HepG2 (cell line): ENCODE measurements around the gene WASF1. TPM values are rescaled to one million over a fixed set of nuclear protein-coding genes. Genes with fewer than 3 reads are reported as not detected.

Experiments
- ATAC-seq: fragments of 200-7000 bp; cut with Tn5 transposase; 3 replicates; pipeline ENCODE4 v1.9.1; 2020; ENCODE audit warnings: mild to moderate bottlenecking, moderate library complexity
- BruUV-seq: library from RNA; stranded (reverse); fragments of 400-500 nt; replicated peaks from 2 replicates; lab custom pipeline; 2021; lab: Mats Ljungman, UMichigan
- CTCF ChIA-PET: fragments of 300-600 bp; formaldehyde crosslinking; extraction: SDS; loops from one replicate; lab custom pipeline; 2021; ENCODE audit warnings: low total read pairs, inconsistent platforms, low intra/inter-chr PET ratio; lab: Yijun Ruan, JAX
- POLR2A ChIA-PET: fragments of 350-600 bp; sonication (Branson Sonifier 250); formaldehyde crosslinking; loops from one replicate; lab custom pipeline; 2020; ENCODE audit warnings: antibody characterized with exemption, inconsistent platforms; lab: Yijun Ruan, JAX
- DNase-seq: peaks from one replicate; pipeline ENCODE4 v3.0.0-alpha.2; 2015; ENCODE audit warnings: low spot score
- FAIRE-seq: peaks from 3 replicates; lab custom pipeline; 2011; peaks lifted over from hg19 to GRCh38; lab: Jason Lieb, UNC
- H2AFZ ChIP-seq: one replicate; pipeline ENCODE4 v1.6.1; 2011; ENCODE audit warnings: low read length, inconsistent platforms
- H3K27ac ChIP-seq: fragments of 300-600 bp; 3 replicates; pipeline ENCODE4 v1.8.0; 2011; ENCODE audit warnings: mixed run types, mild to moderate bottlenecking, mixed read lengths, low read length, inconsistent platforms; ENCODE audit not compliant: insufficient read depth; ENCODE audit errors: extremely low read length
- H3K27me3 ChIP-seq, 2 experiments: fragments of 200-600 bp in 1 of 2; 2 replicates in 1 of 2; 3 replicates in 1 of 2; pipeline versions ENCODE4 v1.6.0 to v1.8.0; 2011; ENCODE audit warnings: low read length in 2 of 2, mild to moderate bottlenecking in 2 of 2, moderate library complexity in 2 of 2, inconsistent platforms in 1 of 2; ENCODE audit not compliant: insufficient read depth in 2 of 2, control insufficient read depth in 1 of 2
- H3K36me3 ChIP-seq, 2 experiments: fragments of 200-600 bp in 1 of 2; replicated peaks in 1 of 2; 2 replicates in 1 of 2; 3 replicates in 1 of 2; pipeline versions ENCODE4 v1.5.1 to v1.8.0; 2011; ENCODE audit warnings: low read length in 2 of 2, inconsistent platforms in 1 of 2; ENCODE audit not compliant: insufficient read depth in 2 of 2, control insufficient read depth in 1 of 2
- H3K4me1 ChIP-seq: 2 replicates; pipeline ENCODE4 v1.5.1; 2012; ENCODE audit warnings: low read length, inconsistent platforms; ENCODE audit not compliant: insufficient read depth
- H3K4me2 ChIP-seq: 2 replicates; pipeline ENCODE4 v1.6.0; 2011; ENCODE audit warnings: low read depth, low read length, inconsistent platforms
- H3K4me3 ChIP-seq, 3 experiments: fragments of 200-600 bp in 1 of 3; sonication (generic), shearing (Covaris generic) in 1 of 3; replicated peaks in 1 of 3; 2 replicates each; pipeline ENCODE4 v1.5.1; 2011 to 2016; ENCODE audit warnings: low read length in 3 of 3, inconsistent platforms in 2 of 3, low read depth in 2 of 3, mild to moderate bottlenecking in 2 of 3, control low read depth in 1 of 3, mixed read lengths in 1 of 3; ENCODE audit not compliant: insufficient read depth in 1 of 3
- H3K79me2 ChIP-seq: one replicate; pipeline ENCODE4 v1.6.1; 2011; ENCODE audit warnings: low read length, inconsistent platforms; ENCODE audit not compliant: insufficient read depth
- H3K9ac ChIP-seq: 2 replicates; pipeline ENCODE4 v1.6.0; 2011; ENCODE audit warnings: mild to moderate bottlenecking, low read depth, low read length, inconsistent platforms; ENCODE audit not compliant: insufficient read depth
- H3K9me3 ChIP-seq: 2 replicates; pipeline ENCODE4 v1.5.1; 2012; ENCODE audit warnings: mild to moderate bottlenecking, low read length
- H4K20me1 ChIP-seq: 2 replicates; pipeline ENCODE4 v1.6.0; 2011; ENCODE audit warnings: inconsistent platforms, mild to moderate bottlenecking, low read length, moderate library complexity; ENCODE audit not compliant: insufficient read depth
- CCAR2 ChIP-seq: fragments of 200-400 bp; formaldehyde crosslinking; optimal IDR thresholded peaks from 2 replicates; pipeline ENCODE3; 2018; ENCODE audit warnings: low read depth, mild to moderate bottlenecking, low read length, moderate library complexity
- DNMT1 ChIP-seq: sonication (generic); formaldehyde crosslinking; IDR thresholded peaks from 2 replicates; pipeline ENCODE4 v1.5.1; 2020; ENCODE audit warnings: mild to moderate bottlenecking, missing genetic modification reagents
- TARDBP ChIP-seq: sonication (generic); formaldehyde crosslinking; IDR thresholded peaks from 2 replicates; pipeline ENCODE4 v1.8.0; 2022; ENCODE audit warnings: mild to moderate bottlenecking, missing genetic modification reagents
- TMF1 ChIP-seq: sonication (generic); formaldehyde crosslinking; IDR thresholded peaks from 2 replicates; pipeline ENCODE4 v1.8.1; 2022; ENCODE audit warnings: low read depth, missing genetic modification reagents
- ZNF790 ChIP-seq: sonication (generic); formaldehyde crosslinking; IDR thresholded peaks from 2 replicates; pipeline ENCODE4 v1.8.0; 2022; ENCODE audit warnings: missing genetic modification reagents, mild to moderate bottlenecking, borderline replicate concordance
- WGBS: methylation state at CpG from one replicate; pipeline ENCODE4 v1.1.6; 2017; ENCODE audit warnings: low lambda C conversion rate; 5-methylcytosine and 5-hydroxymethylcytosine counted together
- in situ Hi-C: cut with HindIII; loops from 2 replicates; pipeline ENCODE4 v1.10.0; 2017; ENCODE audit warnings: low pct_unique_long_range_greater_than_20kb; ENCODE audit not compliant: extremely low pct_ligation_motif_present
- intact Hi-C: fragments of 100-400 bp; cut with micrococcal nuclease; formaldehyde crosslinking; loops from one replicate; pipeline ENCODE4 v1.10.0; 2022; ENCODE audit not compliant: unreplicated experiment
- polyA plus RNA-seq, 8 experiments: library from polyadenylated mRNA; depleted of rRNA in 3 of 8; stranded (reverse) in 7 of 8; unstranded in 1 of 8; fragments of >200 nt; fragmentation: Illumina TruSeq in 4 of 8; extraction: Trizol in 4 of 8; gene quantifications; 2 replicates each; pipeline versions ENCODE4 v1.2.1 to v1.2.3, GENCODE V29; 2011 to 2016; ENCODE audit warnings: low read depth in 4 of 8, missing spikeins in 1 of 8, mixed read lengths in 1 of 8; ENCODE audit not compliant: insufficient read depth in 1 of 8
- total RNA-seq, 5 experiments: library from RNA; depleted of rRNA; stranded (reverse); fragments of >200 nt; fragmentation: Illumina TruSeq; extraction: Trizol; gene quantifications; 2 replicates each; pipeline ENCODE4 v1.2.3, GENCODE V29; 2016; ENCODE audit warnings: low read depth in 1 of 5
- TF ChIP-seq, protein P1 (sequence below), 2 experiments: sonication (generic) in 1 of 2; formaldehyde crosslinking in 1 of 2; IDR thresholded peaks; 2 replicates each; pipeline versions ENCODE4 v1.4.0 to v1.6.1; 2016 to 2020; ENCODE audit warnings: borderline replicate concordance in 1 of 2, low read depth in 1 of 2, mild to moderate bottlenecking in 1 of 2, missing genetic modification reagents in 1 of 2
- TF ChIP-seq, protein P2 (sequence below): fragments of 450-650 bp; IDR thresholded peaks from 2 replicates; pipeline ENCODE4 v1.6.1; 2016
- TF ChIP-seq, protein P3 (sequence below): sonication (generic); formaldehyde crosslinking; IDR thresholded peaks from 2 replicates; pipeline ENCODE4 v1.4.0; 2020; ENCODE audit warnings: missing genetic modification reagents, borderline replicate concordance
- TF ChIP-seq, protein P4 (sequence below): sonication (generic); formaldehyde crosslinking; IDR thresholded peaks from 2 replicates; pipeline ENCODE4 v1.8.0; 2022; ENCODE audit warnings: mild to moderate bottlenecking, missing genetic modification reagents; ENCODE audit not compliant: insufficient replicate concordance
- TF ChIP-seq, protein P5 (sequence below): IDR thresholded peaks from 2 replicates; pipeline ENCODE4 v1.6.1; 2016; ENCODE audit warnings: missing biosample characterization, missing genetic modification reagents, low read depth

Gene WASF1
- total and polyA plus RNA-seq, 2 of the 13 experiments (the other 11 are each of a cell fraction or from before 2014, with no cell fraction given): 8.5 to 17.3 TPM

DNA sequence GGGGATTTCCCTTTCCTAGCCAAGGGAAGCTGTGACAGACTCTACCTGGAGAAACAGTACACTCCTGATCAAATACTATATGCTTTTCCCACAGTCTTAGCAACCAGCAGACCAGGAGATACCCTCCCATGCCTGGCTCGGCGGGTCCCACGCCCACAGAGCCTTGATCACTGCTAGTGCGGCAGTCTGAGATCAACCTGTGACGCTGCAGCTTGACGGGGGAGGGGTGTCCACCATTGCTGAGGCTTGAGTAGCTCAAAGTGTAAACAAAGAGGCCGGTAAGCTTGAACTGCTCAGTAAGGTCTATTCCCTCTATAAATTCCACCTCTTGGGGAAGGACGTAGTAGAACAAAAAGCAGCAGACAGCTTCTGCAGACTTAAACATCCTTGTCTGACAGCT is 63.2 kb downstream of the WASF1 start:
- Histone ChIP-seq H3K4me3 (no peak overlapping the region), H3K36me3 (no peaks in the 10 kb centered on the region), H4K20me1 (no peaks in the 10 kb centered on the region), H3K79me2 (no peaks in the 10 kb centered on the region), H3K27ac (no peak overlapping the region), H3K9ac (no peak overlapping the region), H2AFZ (no peak overlapping the region), H3K4me1 (no peaks in the 10 kb centered on the region), H3K9me3 (no peaks in the 10 kb centered on the region), H3K4me2 (no peak overlapping the region), H3K27me3 (no peaks in the 10 kb centered on the region)
- ChIA-PET CTCF (no interaction called here), POLR2A (no interaction called here)
- DNase-seq: no peak
- 89% methylated on average over 5 of the region's 8 CpGs for WGBS
- intact Hi-C loops (no loop called here), in situ Hi-C loops (no loop called here)
- BruUV-seq: no TSS peak
- ATAC-seq: no peak
- no peak for FAIRE-seq
- TF ChIP-seq, protein P1, sequence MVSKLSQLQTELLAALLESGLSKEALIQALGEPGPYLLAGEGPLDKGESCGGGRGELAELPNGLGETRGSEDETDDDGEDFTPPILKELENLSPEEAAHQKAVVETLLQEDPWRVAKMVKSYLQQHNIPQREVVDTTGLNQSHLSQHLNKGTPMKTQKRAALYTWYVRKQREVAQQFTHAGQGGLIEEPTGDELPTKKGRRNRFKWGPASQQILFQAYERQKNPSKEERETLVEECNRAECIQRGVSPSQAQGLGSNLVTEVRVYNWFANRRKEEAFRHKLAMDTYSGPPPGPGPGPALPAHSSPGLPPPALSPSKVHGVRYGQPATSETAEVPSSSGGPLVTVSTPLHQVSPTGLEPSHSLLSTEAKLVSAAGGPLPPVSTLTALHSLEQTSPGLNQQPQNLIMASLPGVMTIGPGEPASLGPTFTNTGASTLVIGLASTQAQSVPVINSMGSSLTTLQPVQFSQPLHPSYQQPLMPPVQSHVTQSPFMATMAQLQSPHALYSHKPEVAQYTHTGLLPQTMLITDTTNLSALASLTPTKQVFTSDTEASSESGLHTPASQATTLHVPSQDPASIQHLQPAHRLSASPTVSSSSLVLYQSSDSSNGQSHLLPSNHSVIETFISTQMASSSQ (IDR thresholded peaks at IDR 0.05; ENCODE audit: low read depth): no peak
- TF ChIP-seq, protein P1 (CRISPR knock-in tag; IDR thresholded peaks at IDR 0.05; ENCODE audit: borderline replicate concordance): no peak
- TF ChIP-seq, protein P2, sequence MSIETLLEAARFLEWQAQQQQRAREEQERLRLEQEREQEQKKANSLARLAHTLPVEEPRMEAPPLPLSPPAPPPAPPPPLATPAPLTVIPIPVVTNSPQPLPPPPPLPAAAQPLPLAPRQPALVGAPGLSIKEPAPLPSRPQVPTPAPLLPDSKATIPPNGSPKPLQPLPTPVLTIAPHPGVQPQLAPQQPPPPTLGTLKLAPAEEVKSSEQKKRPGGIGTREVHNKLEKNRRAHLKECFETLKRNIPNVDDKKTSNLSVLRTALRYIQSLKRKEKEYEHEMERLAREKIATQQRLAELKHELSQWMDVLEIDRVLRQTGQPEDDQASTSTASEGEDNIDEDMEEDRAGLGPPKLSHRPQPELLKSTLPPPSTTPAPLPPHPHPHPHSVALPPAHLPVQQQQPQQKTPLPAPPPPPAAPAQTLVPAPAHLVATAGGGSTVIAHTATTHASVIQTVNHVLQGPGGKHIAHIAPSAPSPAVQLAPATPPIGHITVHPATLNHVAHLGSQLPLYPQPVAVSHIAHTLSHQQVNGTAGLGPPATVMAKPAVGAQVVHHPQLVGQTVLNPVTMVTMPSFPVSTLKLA: no peak
- TF ChIP-seq CCAR2: no peak
- no peak for TF ChIP-seq DNMT1
- TF ChIP-seq TARDBP: no peak
- no peak for TF ChIP-seq TMF1 (CRISPR knock-in tag)
- TF ChIP-seq, protein P3, sequence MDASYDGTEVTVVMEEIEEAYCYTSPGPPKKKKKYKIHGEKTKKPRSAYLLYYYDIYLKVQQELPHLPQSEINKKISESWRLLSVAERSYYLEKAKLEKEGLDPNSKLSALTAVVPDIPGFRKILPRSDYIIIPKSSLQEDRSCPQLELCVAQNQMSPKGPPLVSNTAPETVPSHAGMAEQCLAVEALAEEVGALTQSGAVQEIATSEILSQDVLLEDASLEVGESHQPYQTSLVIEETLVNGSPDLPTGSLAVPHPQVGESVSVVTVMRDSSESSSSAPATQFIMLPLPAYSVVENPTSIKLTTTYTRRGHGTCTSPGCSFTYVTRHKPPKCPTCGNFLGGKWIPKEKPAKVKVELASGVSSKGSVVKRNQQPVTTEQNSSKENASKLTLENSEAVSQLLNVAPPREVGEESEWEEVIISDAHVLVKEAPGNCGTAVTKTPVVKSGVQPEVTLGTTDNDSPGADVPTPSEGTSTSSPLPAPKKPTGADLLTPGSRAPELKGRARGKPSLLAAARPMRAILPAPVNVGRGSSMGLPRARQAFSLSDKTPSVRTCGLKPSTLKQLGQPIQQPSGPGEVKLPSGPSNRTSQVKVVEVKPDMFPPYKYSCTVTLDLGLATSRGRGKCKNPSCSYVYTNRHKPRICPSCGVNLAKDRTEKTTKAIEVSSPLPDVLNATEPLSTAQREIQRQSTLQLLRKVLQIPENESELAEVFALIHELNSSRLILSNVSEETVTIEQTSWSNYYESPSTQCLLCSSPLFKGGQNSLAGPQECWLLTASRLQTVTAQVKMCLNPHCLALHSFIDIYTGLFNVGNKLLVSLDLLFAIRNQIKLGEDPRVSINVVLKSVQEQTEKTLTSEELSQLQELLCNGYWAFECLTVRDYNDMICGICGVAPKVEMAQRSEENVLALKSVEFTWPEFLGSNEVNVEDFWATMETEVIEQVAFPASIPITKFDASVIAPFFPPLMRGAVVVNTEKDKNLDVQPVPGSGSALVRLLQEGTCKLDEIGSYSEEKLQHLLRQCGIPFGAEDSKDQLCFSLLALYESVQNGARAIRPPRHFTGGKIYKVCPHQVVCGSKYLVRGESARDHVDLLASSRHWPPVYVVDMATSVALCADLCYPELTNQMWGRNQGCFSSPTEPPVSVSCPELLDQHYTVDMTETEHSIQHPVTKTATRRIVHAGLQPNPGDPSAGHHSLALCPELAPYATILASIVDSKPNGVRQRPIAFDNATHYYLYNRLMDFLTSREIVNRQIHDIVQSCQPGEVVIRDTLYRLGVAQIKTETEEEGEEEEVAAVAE (CRISPR knock-in tag): no peak
- TF ChIP-seq, protein P4, sequence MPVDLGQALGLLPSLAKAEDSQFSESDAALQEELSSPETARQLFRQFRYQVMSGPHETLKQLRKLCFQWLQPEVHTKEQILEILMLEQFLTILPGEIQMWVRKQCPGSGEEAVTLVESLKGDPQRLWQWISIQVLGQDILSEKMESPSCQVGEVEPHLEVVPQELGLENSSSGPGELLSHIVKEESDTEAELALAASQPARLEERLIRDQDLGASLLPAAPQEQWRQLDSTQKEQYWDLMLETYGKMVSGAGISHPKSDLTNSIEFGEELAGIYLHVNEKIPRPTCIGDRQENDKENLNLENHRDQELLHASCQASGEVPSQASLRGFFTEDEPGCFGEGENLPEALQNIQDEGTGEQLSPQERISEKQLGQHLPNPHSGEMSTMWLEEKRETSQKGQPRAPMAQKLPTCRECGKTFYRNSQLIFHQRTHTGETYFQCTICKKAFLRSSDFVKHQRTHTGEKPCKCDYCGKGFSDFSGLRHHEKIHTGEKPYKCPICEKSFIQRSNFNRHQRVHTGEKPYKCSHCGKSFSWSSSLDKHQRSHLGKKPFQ (CRISPR knock-in tag): no peak
- TF ChIP-seq ZNF790 (CRISPR knock-in tag): no peak
- TF ChIP-seq, protein P5, sequence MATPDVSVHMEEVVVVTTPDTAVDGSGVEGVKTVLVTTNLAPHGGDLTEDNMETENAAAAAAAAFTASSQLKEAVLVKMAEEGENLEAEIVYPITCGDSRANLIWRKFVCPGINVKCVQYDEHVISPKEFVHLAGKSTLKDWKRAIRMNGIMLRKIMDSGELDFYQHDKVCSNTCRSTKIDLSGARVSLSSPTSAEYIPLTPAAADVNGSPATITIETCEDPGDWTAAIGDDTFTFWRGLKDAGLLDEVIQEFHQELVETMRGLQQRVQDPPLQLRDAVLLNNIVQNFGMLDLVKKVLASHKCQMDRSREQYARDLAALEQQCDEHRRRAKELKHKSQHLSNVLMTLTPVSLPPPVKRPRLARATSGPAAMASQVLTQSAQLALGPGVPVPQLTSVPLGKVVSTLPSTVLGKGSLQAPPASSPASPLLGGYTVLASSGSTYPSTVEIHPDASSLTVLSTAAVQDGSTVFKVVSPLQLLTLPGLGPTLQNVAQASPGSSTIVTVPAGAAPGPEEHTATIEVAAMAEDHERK: no peak
